ENCODE results near the gene IGF2BP3. TPM values are rescaled to one million over a fixed set of nuclear protein-coding genes. Genes with fewer than 3 reads are reported as not detected.
"Not testable (repeated sequence)": the region's sequence is repeated elsewhere in the genome, so short reads cannot be mapped to it uniquely, and the experiment has no call there.

The IGF2BP3 gene
- total RNA-seq, 1 experiment from 2014 or later: 139 TPM

- intact Hi-C loops (cut with micrococcal nuclease; ENCODE audit: unreplicated experiment): no loop called here
- no peaks in the 10 kb centered on the region for H3K4me1 ChIP-seq (replicated peaks; ENCODE audit: insufficient read depth)
- no peak overlapping the region for H3K4me3 ChIP-seq
- H3K4me2 ChIP-seq: no peak overlapping the region
- H4K20me1 ChIP-seq (ENCODE audit: insufficient read depth): peaks cover 15% of the 10 kb centered on the region
- peaks cover 73% of the 10 kb centered on the region for H3F3A ChIP-seq (ENCODE audit: insufficient read depth, low read depth)
- H2AFZ ChIP-seq: no peak overlapping the region
- POLR2A ChIA-PET (ENCODE audit: unreplicated experiment): no interaction called here
- peaks cover 76% of the 10 kb centered on the region for H3K36me3 ChIP-seq (ENCODE audit: low read depth)
- no peak for DNase-seq
- no peaks in the 10 kb centered on the region for H3K27me3 ChIP-seq (ENCODE audit: insufficient read depth, low read depth)
- no peak overlapping the region for H3K27ac ChIP-seq
- peaks cover 17% of the 10 kb centered on the region; the same call in 1 of the 2 replicates for H3K79me2 ChIP-seq (ENCODE audit: low read depth)
- H3K9me3 ChIP-seq (ENCODE audit: insufficient read depth, low read depth): no peaks in the 10 kb centered on the region
- H3K9me2 ChIP-seq (ENCODE audit: insufficient read depth): no peaks in the 10 kb centered on the region
- BruUV-seq (replicated peaks): no TSS peak
- no peak for TF ChIP-seq CTCF (conservative IDR thresholded peaks at IDR 0.05)
- TF ChIP-seq EZH2 (IDR thresholded peaks at IDR 0.05; ENCODE audit: low read depth): no peak
- CTCF ChIA-PET: interaction anchor here (1.1 kb wide), 1 partner anchor 43 kb away, joined by 5 read pairs; no protein-coding TSS in a partner anchor
Observed at GRCh38 chr7:23315366-23315765, 154.9 kb downstream of the IGF2BP3 start.

- H3K27ac ChIP-seq; CTCF ChIA-PET; H3K4me1 ChIP-seq (replicated peaks; ENCODE audit: insufficient read depth); H3K4me3 ChIP-seq; H2AFZ ChIP-seq; H3K4me2 ChIP-seq; DNase-seq; H3K9me3 ChIP-seq (ENCODE audit: insufficient read depth, low read depth); H3K27me3 ChIP-seq (ENCODE audit: insufficient read depth, low read depth); H3K9me2 ChIP-seq (ENCODE audit: insufficient read depth): not testable (repeated sequence)
- intact Hi-C loops (cut with micrococcal nuclease; ENCODE audit: unreplicated experiment): loop anchor here (5.0 kb wide), 1 partner anchor 35 kb away; no protein-coding TSS in a partner anchor
- POLR2A ChIA-PET (ENCODE audit: unreplicated experiment): interaction anchor here (0.7 kb wide), 1 partner anchor 127 kb away, joined by 5 read pairs; no protein-coding TSS in a partner anchor
- Histone ChIP-seq H3F3A (ENCODE audit: insufficient read depth, low read depth) (peaks cover 81% of the 10 kb centered on the region), H4K20me1 (ENCODE audit: insufficient read depth) (peaks cover 26% of the 10 kb centered on the region), H3K36me3 (ENCODE audit: low read depth) (peaks cover 78% of the 10 kb centered on the region), H3K79me2 (ENCODE audit: low read depth) (peaks cover 30% of the 10 kb centered on the region)
- BruUV-seq (replicated peaks): TSS peak; percentile 9
Observed at GRCh38 chr7:23312141-23312540, 158.2 kb downstream of the IGF2BP3 start.

GRCh38 chr7:23308754-23309153 is 161.5 kb downstream of the IGF2BP3 start:
- no peak for TF ChIP-seq EZH2 (IDR thresholded peaks at IDR 0.05; ENCODE audit: low read depth)
- no peak overlapping the region for H3K4me2 ChIP-seq
- H3K9me3 ChIP-seq (ENCODE audit: insufficient read depth, low read depth): no peaks in the 10 kb centered on the region
- peaks cover 83% of the 10 kb centered on the region for H3F3A ChIP-seq (ENCODE audit: insufficient read depth, low read depth)
- peaks cover 54% of the 10 kb centered on the region for H3K79me2 ChIP-seq (ENCODE audit: low read depth)
- H3K4me1 ChIP-seq (replicated peaks; ENCODE audit: insufficient read depth): no peaks in the 10 kb centered on the region
- H4K20me1 ChIP-seq (ENCODE audit: insufficient read depth): peaks cover 35% of the 10 kb centered on the region
- H3K4me3 ChIP-seq: no peak overlapping the region
- no peak for DNase-seq
- CTCF ChIA-PET: no interaction called here
- no peaks in the 10 kb centered on the region for H3K9me2 ChIP-seq (ENCODE audit: insufficient read depth)
- H3K27me3 ChIP-seq (ENCODE audit: insufficient read depth, low read depth): no peaks in the 10 kb centered on the region
- POLR2A ChIA-PET (ENCODE audit: unreplicated experiment): no interaction called here
- no peak overlapping the region for H3K27ac ChIP-seq
- H3K36me3 ChIP-seq (ENCODE audit: low read depth): peaks cover 74% of the 10 kb centered on the region
- no TSS peak for BruUV-seq (replicated peaks)
- no peak overlapping the region for H2AFZ ChIP-seq
- intact Hi-C loops (cut with micrococcal nuclease; ENCODE audit: unreplicated experiment): no loop called here

GRCh38 chr7:23306936-23307521 is 163.3 kb downstream of the IGF2BP3 start:
- POLR2A ChIA-PET (ENCODE audit: unreplicated experiment): no interaction called here
- Histone ChIP-seq H4K20me1 (ENCODE audit: insufficient read depth) (peaks cover 35% of the 10 kb centered on the region), H3K9me3 (ENCODE audit: insufficient read depth, low read depth) (no peaks in the 10 kb centered on the region), H3K4me2 (no peak overlapping the region), H3K27me3 (ENCODE audit: insufficient read depth, low read depth) (no peaks in the 10 kb centered on the region), H3K27ac (no peak overlapping the region), H3F3A (ENCODE audit: insufficient read depth, low read depth) (peaks cover 75% of the 10 kb centered on the region; the same call in 1 of the 2 replicates), H3K4me3 (no peak overlapping the region), H3K9me2 (ENCODE audit: insufficient read depth) (no peaks in the 10 kb centered on the region), H2AFZ (no peak overlapping the region), H3K79me2 (ENCODE audit: low read depth) (peaks cover 72% of the 10 kb centered on the region), H3K4me1 (replicated peaks; ENCODE audit: insufficient read depth) (no peaks in the 10 kb centered on the region), H3K36me3 (ENCODE audit: low read depth) (peaks cover 67% of the 10 kb centered on the region)
- no peak for DNase-seq
- intact Hi-C loops (cut with micrococcal nuclease; ENCODE audit: unreplicated experiment): no loop called here
- no TSS peak for BruUV-seq (replicated peaks)
- TF ChIP-seq EZH2 (IDR thresholded peaks at IDR 0.05; ENCODE audit: low read depth): no peak
- no peak for TF ChIP-seq CTCF (conservative IDR thresholded peaks at IDR 0.05)
- CTCF ChIA-PET: no interaction called here

All from PC-9 (cell line).